Esophagus (tissue), 2 donors: Measurements from ENCODE around the gene TASP1. TPM values are rescaled to one million over a fixed set of nuclear protein-coding genes. Genes with fewer than 3 reads are reported as not detected.

Experiments
- H3K27ac ChIP-seq, 2 donors: one replicate each; pipeline ENCODE4 v1.5.1; 2013; ENCODE audit warnings: low read depth in 2 of 2, mild to moderate bottlenecking in 2 of 2, inconsistent platforms in 1 of 2, low read length in 1 of 2, moderate library complexity in 1 of 2
- H3K27me3 ChIP-seq, 2 donors: one replicate each; pipeline ENCODE4 v1.6.1; 2013; ENCODE audit warnings: low read length in 2 of 2, control low read depth in 1 of 2, mild to moderate bottlenecking in 1 of 2; ENCODE audit not compliant: insufficient read depth in 2 of 2, control insufficient read depth in 1 of 2
- H3K36me3 ChIP-seq, 2 donors: one replicate each; pipeline ENCODE4 v1.6.1; 2013; ENCODE audit warnings: low read length in 1 of 2; ENCODE audit not compliant: control insufficient read depth in 2 of 2, insufficient read depth in 2 of 2
- H3K4me1 ChIP-seq, 2 donors: one replicate each; pipeline ENCODE4 v1.6.1; 2013; ENCODE audit warnings: low read length in 1 of 2; ENCODE audit not compliant: control insufficient read depth in 2 of 2, insufficient read depth in 2 of 2
- H3K4me3 ChIP-seq, 2 donors: one replicate each; pipeline ENCODE4 v1.5.1; 2013; ENCODE audit warnings: low read length in 2 of 2, mild to moderate bottlenecking in 2 of 2, low read depth in 1 of 2, moderate library complexity in 1 of 2
- H3K9me3 ChIP-seq, 2 donors: one replicate each; pipeline ENCODE4 v1.6.1; 2013; ENCODE audit warnings: mild to moderate bottlenecking in 2 of 2, low read depth in 1 of 2, low read length in 1 of 2, moderate library complexity in 1 of 2; ENCODE audit not compliant: control insufficient read depth in 2 of 2, insufficient read depth in 1 of 2
- whole genome bisulfite sequencing, 2 donors: extraction: QIAGEN DNeasy Blood & Tissue Kit; methylation state at CpG; one replicate each; pipeline ENCODE4 v1.1.7; 2013; 5-methylcytosine and 5-hydroxymethylcytosine counted together
- polyA plus RNA-seq, 2 donors: library from polyadenylated mRNA; stranded (reverse); fragments of 200-250 nt; gene quantifications; one replicate each; pipeline ENCODE4 v1.2.3, GENCODE V29; 2013
- donor health status: healthy with polysubstance abuse.
- donor health status: Bipolar disorder and iron deficiency.

The TASP1 gene, protein sequence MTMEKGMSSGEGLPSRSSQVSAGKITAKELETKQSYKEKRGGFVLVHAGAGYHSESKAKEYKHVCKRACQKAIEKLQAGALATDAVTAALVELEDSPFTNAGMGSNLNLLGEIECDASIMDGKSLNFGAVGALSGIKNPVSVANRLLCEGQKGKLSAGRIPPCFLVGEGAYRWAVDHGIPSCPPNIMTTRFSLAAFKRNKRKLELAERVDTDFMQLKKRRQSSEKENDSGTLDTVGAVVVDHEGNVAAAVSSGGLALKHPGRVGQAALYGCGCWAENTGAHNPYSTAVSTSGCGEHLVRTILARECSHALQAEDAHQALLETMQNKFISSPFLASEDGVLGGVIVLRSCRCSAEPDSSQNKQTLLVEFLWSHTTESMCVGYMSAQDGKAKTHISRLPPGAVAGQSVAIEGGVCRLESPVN
- polyA plus RNA-seq, result 1 to 10 TPM; 3.5 to 4.9 TPM

GRCh38 chr20:13638496-13639149 lies at the start of gene TASP1:
Gene TASP1, minus strand, starts transcription at chr20:13638932. Its CDS starts 8,854 bp downstream, at chr20:13630078.
- H3K4me3 ChIP-seq, result peak within 1 kb of the TSS; percentile 87 to 96
- no peaks in the 10 kb centered on the region for H3K4me1 ChIP-seq
- no peaks in the 10 kb centered on the region for H3K27me3 ChIP-seq
- no peaks in the 10 kb centered on the region for H3K36me3 ChIP-seq
- H3K9me3 ChIP-seq, result no peaks in the 10 kb centered on the region
- WGBS, 2 donors, result 1% methylated on average over 50 of the region's 50 CpGs
- peak within 1 kb of the TSS; percentile 30 to 81 for H3K27ac ChIP-seq

DNA sequence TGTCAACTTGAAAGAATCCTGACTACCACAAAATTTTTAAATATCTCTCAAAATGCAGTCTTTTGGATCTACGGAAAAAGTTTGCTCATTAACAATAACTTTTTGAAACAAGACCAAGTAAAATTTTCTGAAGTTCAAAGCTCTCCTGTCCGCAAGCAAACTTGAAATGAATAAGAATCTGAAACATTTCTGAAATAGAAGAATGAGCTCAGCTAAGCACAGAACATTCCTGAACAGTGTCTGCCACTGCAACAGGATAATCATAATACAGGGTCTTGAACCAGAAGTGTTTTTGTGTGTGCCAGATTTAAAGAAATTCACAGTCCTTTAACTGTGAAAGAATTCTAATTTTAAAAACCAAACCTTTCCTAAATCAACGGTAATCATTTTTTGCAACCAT lies 49.1 kb upstream of the TASP1 start:
- WGBS, 2 donors, result 75 to 79% methylated on average over 3 of the region's 3 CpGs
- no peak overlapping the region for H3K27ac ChIP-seq
- no peaks in the 10 kb centered on the region for H3K27me3 ChIP-seq
- H3K36me3 ChIP-seq, result no peaks in the 10 kb centered on the region
- no peak overlapping the region for H3K4me3 ChIP-seq
- no peaks in the 10 kb centered on the region for H3K4me1 ChIP-seq
- no peaks in the 10 kb centered on the region for H3K9me3 ChIP-seq

DNA sequence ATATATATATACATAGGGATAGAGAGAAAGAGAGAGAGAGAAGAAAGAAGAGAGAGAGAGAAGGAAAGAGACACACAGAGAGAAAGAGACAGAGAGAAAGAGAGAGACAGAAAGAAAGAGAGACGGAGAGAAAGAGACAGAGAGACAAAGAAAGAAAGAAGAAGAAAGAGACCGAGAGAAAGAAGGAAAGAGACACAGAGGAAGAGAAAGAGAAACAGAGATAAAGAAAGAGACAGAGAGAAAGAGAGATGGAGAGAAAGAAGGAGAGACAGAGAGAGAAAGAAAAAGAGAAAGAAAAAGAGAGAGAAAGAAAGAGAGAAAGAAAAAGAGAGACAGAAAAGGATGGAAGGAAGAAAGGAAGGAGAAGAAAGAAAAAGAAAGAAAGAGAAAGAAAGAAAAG lies 46.9 kb upstream of the TASP1 start:
- Histone ChIP-seq H3K9me3 (no peaks in the 10 kb centered on the region), H3K36me3 (no peaks in the 10 kb centered on the region), H3K4me1 (no peaks in the 10 kb centered on the region), H3K27ac (no peak overlapping the region), H3K27me3 (no peaks in the 10 kb centered on the region), H3K4me3 (no peak overlapping the region)
- WGBS, 2 donors, result 92 to 94% methylated on average over 2 of the region's 2 CpGs

DNA sequence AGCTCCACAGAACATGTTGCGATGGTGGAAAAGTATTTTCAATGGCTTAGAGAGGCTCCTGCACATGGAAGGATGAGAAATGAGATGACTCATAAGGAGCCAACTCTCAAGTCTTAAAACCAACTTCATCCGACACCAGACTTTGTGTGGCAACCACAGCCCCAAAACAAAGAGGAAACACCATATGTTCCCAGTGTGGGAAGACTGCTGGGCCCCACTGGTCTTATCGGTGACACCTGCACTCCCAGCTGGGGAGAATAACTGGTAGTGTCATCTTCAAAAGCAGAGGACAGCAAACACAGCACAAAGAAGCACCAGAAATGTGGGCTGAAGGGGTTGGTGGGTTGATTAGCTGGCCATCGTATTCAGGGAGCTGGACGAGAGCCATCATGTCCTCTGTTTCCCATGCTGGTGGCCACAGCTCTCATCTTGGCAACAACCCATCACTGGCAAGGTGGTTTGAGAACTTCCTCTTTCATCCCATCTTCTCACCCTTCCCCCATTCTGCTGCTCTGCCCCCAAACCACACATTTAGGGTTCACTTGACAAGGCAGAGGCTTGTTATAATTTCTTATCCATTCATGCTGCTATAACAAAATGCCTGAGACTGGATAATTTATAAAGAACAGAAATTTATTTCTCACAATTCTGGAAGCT lies 46.0 kb upstream of the TASP1 start:
- WGBS, 2 donors, result 54 to 69% methylated on average over 5 of the region's 5 CpGs
- Histone ChIP-seq H3K36me3 (no peaks in the 10 kb centered on the region), H3K27ac (no peak overlapping the region), H3K4me1 (no peaks in the 10 kb centered on the region), H3K9me3 (no peaks in the 10 kb centered on the region), H3K27me3 (no peaks in the 10 kb centered on the region), H3K4me3 (no peak overlapping the region)

GRCh38 chr20:13683833-13684232 lies 45.1 kb upstream of the TASP1 start:
- H3K4me1 ChIP-seq, result no peaks in the 10 kb centered on the region
- no peaks in the 10 kb centered on the region for H3K9me3 ChIP-seq
- 6 to 26% methylated on average over 1 of the region's 1 CpG for WGBS, 2 donors
- H3K27ac ChIP-seq, result no peak overlapping the region
- H3K36me3 ChIP-seq, result no peaks in the 10 kb centered on the region
- no peak overlapping the region for H3K4me3 ChIP-seq
- no peaks in the 10 kb centered on the region for H3K27me3 ChIP-seq

DNA sequence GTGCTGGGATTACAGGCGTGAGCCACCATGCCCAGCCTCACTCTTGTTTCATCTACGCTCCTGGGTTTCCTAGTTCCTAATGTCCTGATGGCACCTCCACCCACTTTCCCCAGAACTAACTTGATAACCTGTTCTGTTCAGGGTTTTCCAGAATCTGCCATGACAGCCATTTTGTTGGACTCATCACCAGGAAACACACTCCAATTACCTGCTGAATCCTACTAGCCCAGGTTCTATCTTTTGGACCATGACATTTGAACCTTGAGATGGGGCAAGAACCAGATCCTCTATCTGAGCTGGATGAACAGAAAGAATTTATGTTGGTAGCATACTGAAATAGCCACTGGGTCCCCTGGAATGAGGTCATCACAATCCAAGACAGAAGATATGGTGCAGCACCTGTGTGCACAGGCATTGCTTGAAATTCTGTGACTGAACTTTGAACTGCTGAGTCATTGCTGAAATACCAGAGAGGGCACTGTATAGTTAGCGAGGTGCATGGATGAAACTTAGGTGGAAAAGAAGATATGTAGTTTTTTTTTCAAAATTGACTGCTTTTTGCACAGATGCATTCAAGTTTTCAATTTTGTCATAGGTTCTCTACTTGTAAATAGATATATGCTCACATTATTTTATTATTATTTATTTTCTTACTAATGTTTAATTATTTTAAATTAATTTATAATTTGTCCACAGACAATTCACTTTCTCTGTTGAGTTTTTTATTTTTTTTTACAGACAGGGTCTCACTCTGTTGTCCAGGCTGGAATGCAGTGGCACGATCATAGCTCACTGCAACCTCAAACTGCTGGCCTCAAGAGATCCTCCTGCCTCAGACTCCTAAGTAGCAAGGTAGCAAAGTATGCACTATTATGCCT lies 42.8 kb upstream of the TASP1 start:
- H3K4me3 ChIP-seq, result no peak overlapping the region
- no peaks in the 10 kb centered on the region for H3K4me1 ChIP-seq
- no peaks in the 10 kb centered on the region for H3K36me3 ChIP-seq
- H3K9me3 ChIP-seq, result no peaks in the 10 kb centered on the region
- 68 to 89% methylated on average over 4 of the region's 4 CpGs for WGBS, 2 donors
- no peaks in the 10 kb centered on the region for H3K27me3 ChIP-seq
- no peak overlapping the region for H3K27ac ChIP-seq

- Histone ChIP-seq H3K9me3 (no peaks in the 10 kb centered on the region), H3K36me3 (no peaks in the 10 kb centered on the region), H3K4me3 (no peak overlapping the region), H3K4me1 (no peaks in the 10 kb centered on the region), H3K27ac (no peak overlapping the region), H3K27me3 (no peaks in the 10 kb centered on the region)
- 74 to 79% methylated on average over 1 of the region's 1 CpG for WGBS, 2 donors
Observed at GRCh38 chr20:13678944-13679343, 40.2 kb upstream of the TASP1 start.

- WGBS, 2 donors, result 81 to 92% methylated on average over 4 of the region's 4 CpGs
- H3K27ac ChIP-seq, result no peak overlapping the region
Observed at GRCh38 chr20:13677241-13677640, 38.5 kb upstream of the TASP1 start.

DNA sequence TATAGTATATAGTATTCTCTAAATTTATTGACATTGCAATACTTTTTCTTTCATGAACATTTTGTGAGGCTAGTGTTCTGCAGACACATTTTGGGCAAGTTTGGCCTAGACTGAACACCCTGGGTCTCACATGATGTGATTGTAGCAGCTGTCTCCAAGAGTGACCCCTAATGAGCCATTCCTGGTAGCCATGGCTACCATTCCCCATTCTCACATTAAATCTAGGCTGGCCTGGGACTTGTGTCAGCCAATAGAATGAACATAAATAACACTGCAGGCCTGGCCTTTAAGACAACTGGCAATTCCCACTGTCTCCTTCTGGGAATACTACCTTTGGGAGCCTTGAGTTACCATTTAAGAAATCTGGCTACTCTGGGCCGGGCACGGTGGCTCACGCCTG lies 38.0 kb upstream of the TASP1 start:
- H3K4me3 ChIP-seq, result no peak overlapping the region
- WGBS, 2 donors, result 92 to 97% methylated on average over 3 of the region's 3 CpGs
- H3K36me3 ChIP-seq, result no peaks in the 10 kb centered on the region
- H3K27me3 ChIP-seq, result no peaks in the 10 kb centered on the region
- no peaks in the 10 kb centered on the region for H3K9me3 ChIP-seq
- H3K4me1 ChIP-seq, result no peaks in the 10 kb centered on the region
- H3K27ac ChIP-seq, result no peak overlapping the region

More at GRCh38 chr20:13677241-13677640, 38.5 kb upstream of the TASP1 start:
- no peaks in the 10 kb centered on the region for H3K9me3 ChIP-seq
- H3K4me3 ChIP-seq, result no peak overlapping the region
- no peaks in the 10 kb centered on the region for H3K4me1 ChIP-seq
- no peaks in the 10 kb centered on the region for H3K27me3 ChIP-seq
- H3K36me3 ChIP-seq, result no peaks in the 10 kb centered on the region
